ENCODE data around the gene SMARCC2. TPM values are rescaled to one million over a fixed set of nuclear protein-coding genes. Genes with fewer than 3 reads are reported as not detected.
"Not testable (repeated sequence)": the region's sequence is repeated elsewhere in the genome, so short reads cannot be mapped to it uniquely, and the experiment has no call there.

The SMARCC2 gene
- total and polyA plus RNA-seq, 2 donors: 51.1 to 68.8 TPM

DNA sequence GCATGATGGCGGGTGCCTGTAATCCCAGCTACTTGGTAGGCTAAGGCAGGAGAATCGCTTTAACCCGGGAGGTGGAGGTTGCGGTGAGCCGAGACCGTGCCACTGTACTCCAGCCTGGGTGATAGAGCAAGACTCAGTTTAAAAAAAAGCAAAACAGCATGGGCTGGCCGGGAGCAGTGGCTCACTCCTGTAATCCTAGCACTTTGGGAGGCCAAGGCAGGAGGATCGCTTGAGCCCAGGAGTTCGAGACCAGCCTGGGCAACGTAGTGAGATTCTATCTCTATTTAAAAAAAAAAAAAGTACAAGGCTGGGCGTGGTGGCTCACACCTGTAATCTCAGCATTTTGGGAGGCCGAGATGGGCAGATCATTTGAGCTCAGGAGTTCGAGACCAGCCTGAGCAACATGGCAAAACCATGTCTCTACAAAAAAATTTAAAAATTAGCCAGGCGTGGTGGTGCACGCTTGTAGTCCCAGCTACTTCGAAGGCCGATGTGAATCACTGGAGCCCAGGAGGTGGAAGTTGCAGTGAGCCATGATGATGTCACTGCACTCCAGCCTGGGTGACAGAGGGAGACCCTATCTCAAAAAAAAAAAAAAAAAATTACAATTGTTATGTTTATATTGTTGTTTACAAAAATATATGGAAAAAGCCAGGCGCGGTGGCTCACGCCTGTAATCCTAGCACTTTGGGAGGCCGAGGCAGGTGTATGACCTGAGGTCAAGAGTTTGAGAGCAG, 32.7 kb downstream of the SMARCC2 start:
- DNase-seq (ENCODE audit: extremely low spot score); H3K36me3 ChIP-seq (ENCODE audit: insufficient read depth); H3K4me1 ChIP-seq (ENCODE audit: insufficient read depth): not testable (repeated sequence)
- Histone ChIP-seq H3K27ac (ENCODE audit: low read depth) (peak overlapping the region; percentile 85), H3K4me3 (ENCODE audit: low read depth, low read length) (peak overlapping the region; percentile 21)
- 90% methylated on average over 21 of the region's 21 CpGs for WGBS

DNA sequence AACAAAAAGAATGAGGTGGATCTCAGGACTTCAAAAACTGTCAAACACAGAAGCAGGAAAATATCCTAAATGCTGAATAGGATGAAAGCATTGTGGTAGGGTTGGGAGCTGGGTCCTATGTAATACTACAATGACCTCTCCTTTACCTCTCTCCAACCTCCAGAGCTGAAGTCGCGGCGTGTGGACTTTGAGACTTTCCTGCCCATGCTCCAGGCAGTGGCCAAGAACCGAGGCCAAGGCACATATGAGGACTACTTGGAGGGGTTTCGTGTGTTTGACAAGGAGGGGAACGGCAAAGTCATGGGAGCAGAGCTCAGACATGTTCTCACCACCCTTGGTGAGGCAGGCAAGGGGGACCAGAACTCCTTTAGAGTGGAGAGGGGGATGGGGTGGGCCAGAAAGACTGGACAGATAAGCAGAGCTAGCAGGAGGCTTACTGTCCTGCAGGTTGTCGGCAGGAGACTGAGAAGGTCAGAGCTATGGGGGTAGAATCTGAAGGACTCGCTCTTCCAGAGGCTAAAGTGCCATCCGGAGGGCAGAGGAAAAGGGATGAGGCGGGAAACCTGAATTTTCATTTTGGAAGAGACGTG, 33.9 kb downstream of the SMARCC2 start:
- Histone ChIP-seq H3K4me3 (ENCODE audit: low read depth, low read length) (no peak overlapping the region), H3K36me3 (ENCODE audit: insufficient read depth) (no peaks in the 10 kb centered on the region), H3K4me1 (ENCODE audit: insufficient read depth) (peaks cover 1% of the 10 kb centered on the region), H3K27ac (ENCODE audit: low read depth) (no peak overlapping the region)
- no peak for DNase-seq (ENCODE audit: extremely low spot score)
- 93% methylated on average over 11 of the region's 11 CpGs for WGBS

DNA sequence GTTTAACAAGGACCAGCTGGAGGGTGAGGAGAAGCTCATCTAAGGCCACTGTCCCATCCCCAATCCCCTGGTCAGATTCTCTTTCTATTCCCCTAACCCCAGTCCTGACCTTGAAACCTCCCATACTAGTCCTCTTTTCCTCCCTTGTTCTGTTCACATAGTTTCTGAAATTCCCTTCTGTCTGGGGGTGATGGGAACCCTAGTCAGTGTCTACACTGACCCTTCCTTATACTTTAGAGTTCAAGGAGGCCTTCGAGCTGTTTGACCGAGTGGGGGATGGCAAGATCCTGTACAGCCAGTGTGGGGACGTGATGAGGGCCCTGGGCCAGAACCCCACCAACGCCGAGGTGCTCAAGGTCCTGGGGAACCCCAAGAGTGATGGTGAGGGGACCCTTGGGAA, 34.5 kb downstream of the SMARCC2 start:
- H3K4me1 ChIP-seq (ENCODE audit: insufficient read depth): peaks cover 1% of the 10 kb centered on the region
- DNase-seq (ENCODE audit: extremely low spot score): no peak
- no peak overlapping the region for H3K27ac ChIP-seq (ENCODE audit: low read depth)
- 95% methylated on average over 5 of the region's 5 CpGs for WGBS
- no peaks in the 10 kb centered on the region for H3K36me3 ChIP-seq (ENCODE audit: insufficient read depth)
- no peak overlapping the region for H3K4me3 ChIP-seq (ENCODE audit: low read depth, low read length)

DNA sequence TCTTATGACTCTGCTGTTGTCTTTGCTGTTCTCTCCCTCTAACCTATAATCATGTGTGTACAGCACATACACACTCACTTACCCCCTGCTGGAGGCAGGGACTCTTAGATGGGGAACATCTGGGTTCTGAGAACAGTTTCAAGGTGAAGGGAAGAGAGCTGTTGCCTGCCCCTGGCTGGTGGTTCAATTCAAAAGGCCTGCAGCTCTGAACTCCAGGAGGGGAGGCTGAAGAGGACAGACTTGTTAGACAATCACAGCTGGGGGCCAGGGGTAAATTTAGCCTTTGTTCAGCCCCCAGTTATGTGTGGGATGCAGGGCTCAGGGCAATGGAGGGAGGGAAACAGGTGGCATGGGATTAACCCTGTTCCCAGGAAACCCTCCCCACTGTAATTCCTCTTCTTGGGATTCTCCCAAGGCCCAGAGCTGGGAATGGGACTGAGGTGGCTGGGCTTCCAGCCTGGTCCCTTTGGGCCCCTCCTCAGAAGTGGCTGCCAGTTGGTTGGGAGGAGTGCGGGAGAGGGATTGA, 35.0 kb downstream of the SMARCC2 start:
- H3K36me3 ChIP-seq (ENCODE audit: insufficient read depth): no peaks in the 10 kb centered on the region
- DNase-seq (ENCODE audit: extremely low spot score): no peak
- H3K4me3 ChIP-seq (ENCODE audit: low read depth, low read length): no peak overlapping the region
- 97% methylated on average over 1 of the region's 1 CpG for WGBS
- no peak overlapping the region for H3K27ac ChIP-seq (ENCODE audit: low read depth)
- H3K4me1 ChIP-seq (ENCODE audit: insufficient read depth): peaks cover 1% of the 10 kb centered on the region

DNA sequence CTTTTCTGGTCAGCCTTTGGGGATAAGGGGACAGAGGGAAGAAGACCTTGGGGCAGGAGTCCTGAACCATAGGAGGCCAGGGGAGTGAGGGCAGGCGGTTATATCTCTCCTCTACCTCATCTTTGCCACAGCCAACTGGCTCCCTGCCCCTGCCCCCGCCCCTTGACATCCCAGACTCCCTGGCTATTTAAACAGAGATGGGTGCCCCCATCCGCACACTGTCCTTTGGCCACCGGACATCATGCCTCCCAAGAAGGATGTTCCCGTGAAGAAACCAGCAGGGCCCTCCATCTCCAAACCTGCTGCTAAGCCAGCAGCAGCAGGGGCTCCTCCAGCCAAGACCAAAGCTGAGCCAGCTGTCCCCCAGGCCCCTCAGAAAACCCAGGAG, 35.6 kb downstream of the SMARCC2 start:
- peaks cover 1% of the 10 kb centered on the region for H3K4me1 ChIP-seq (ENCODE audit: insufficient read depth)
- WGBS: 78% methylated on average over 5 of the region's 5 CpGs
- no peak overlapping the region for H3K4me3 ChIP-seq (ENCODE audit: low read depth, low read length)
- H3K27ac ChIP-seq (ENCODE audit: low read depth): no peak overlapping the region
- DNase-seq (ENCODE audit: extremely low spot score): no peak
- H3K36me3 ChIP-seq (ENCODE audit: insufficient read depth): no peaks in the 10 kb centered on the region

DNA sequence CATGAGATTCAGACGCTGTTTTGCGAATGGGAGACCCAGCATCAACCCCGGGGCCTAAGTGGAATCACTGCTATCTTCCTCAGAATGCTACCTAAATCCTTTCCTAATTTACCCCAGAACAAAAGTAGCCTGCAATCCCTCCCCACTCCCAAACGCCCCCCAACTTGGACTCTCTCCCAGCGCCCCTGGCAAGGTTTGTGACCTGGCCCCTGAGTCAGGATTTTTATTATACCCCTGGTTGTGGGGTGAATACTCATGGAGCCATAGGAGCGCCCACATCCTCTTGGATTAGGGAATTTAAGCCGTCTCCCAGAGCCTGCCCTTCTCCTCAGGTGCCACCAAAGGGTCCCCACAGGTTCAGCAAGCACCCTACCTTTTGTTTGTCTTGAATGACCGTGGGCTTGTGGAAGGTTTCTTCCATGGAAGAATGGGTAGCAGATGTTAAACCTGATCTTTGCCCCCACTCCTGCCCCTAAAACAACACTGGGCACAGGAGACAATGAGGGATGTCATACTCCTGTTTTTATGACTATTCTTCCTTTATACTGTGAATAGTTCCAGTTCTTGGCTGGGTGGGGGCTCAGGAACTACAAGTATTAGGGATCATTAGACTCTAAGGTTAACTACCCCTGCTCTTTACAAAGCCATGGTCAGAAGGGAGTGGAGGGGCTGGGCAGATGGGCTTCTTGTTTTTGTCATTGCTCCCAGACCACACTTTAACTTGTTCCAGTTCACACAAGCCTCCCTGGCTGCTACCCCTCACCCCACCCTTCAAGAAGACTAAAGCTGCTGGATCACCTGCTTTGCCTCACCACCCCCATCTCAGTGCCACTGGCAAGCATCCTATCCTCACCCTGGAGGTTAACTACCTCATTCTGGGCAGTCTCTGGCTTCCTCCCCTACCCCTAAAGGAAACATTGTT, 36.3 kb downstream of the SMARCC2 start:
- no peak for DNase-seq (ENCODE audit: extremely low spot score)
- Histone ChIP-seq H3K4me3 (ENCODE audit: low read depth, low read length) (peak overlapping the region; percentile 52), H3K36me3 (ENCODE audit: insufficient read depth) (no peaks in the 10 kb centered on the region), H3K4me1 (ENCODE audit: insufficient read depth) (peaks cover 1% of the 10 kb centered on the region), H3K27ac (ENCODE audit: low read depth) (no peak overlapping the region)
- 9% methylated on average over 8 of the region's 8 CpGs for WGBS

DNA sequence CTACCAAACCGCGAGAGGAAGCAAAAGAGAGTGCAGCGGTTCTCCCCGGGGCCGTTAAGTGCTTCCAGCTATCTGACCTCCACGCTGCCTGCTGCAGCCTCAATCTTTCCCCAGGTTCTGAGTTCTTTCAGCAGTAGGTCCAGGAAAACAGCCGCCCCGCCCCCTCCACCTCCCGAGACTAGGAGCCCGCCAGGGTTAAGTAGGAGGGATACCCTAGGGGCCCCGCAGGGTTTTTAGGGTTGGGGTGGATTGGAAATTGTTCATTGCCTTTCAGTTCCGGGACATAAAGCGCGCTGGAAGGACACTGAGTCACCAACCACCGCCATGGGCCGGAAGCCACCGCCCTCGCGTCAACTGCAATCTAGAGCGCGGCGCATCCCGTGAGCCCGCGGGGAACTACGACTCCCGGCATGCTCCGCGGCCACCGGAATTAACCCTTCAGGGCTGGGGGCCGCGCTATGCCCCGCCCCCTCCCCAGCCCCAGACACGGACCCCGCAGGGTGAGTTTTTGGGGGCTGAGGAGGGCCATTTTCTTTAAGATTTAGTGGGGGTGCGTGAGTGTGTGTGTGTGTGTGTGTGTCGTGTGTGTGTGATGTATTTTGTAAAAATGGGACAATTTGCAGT, 37.0 kb downstream of the SMARCC2 start, which contains the start of gene MYL6B:
Gene MYL6B, plus strand, starts transcription at position 456 of the 624 bp plus-strand sequence. CDS start 1,332 bp downstream, outside the sequence.
- under 1% methylated on average over 37 of the region's 37 CpGs for WGBS
- peak; percentile 87 for DNase-seq (ENCODE audit: extremely low spot score)
- H3K36me3 ChIP-seq (ENCODE audit: insufficient read depth): no peaks in the 10 kb centered on the region
- H3K4me3 ChIP-seq (ENCODE audit: low read depth, low read length): peak within 1 kb of the TSS; percentile 52
- peak within 1 kb of the TSS; percentile 85 for H3K27ac ChIP-seq (ENCODE audit: low read depth)
- H3K4me1 ChIP-seq (ENCODE audit: insufficient read depth): peaks cover 1% of the 10 kb centered on the region

DNA sequence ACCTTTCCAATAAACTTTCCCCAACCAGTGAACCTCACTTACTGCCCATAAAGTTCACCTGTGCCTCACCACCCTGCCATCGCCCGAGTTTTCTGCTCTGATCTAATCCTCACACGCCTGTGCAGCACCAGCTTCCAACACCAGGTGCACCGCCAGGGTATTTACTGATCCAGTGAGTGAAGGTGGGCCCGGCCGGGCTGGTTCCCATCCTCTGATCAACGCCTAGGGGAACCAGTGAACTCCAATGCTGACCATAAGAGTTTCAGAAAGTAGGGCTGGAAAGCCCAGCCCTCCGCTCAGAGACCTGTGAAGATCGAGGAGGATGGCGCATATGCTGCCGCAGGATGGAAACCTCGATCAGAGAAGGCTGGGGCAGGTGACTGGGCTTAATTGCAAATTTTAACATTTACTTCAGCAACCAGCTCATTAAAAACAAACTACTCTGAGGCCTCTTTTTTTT, 37.6 kb downstream of the SMARCC2 start:
- peak overlapping the region; percentile 52 for H3K4me3 ChIP-seq (ENCODE audit: low read depth, low read length)
- WGBS: 9% methylated on average over 12 of the region's 12 CpGs
- peaks cover 3% of the 10 kb centered on the region for H3K4me1 ChIP-seq (ENCODE audit: insufficient read depth)
- no peaks in the 10 kb centered on the region for H3K36me3 ChIP-seq (ENCODE audit: insufficient read depth)
- H3K27ac ChIP-seq (ENCODE audit: low read depth): peak overlapping the region; percentile 85
- DNase-seq (ENCODE audit: extremely low spot score): no peak

DNA sequence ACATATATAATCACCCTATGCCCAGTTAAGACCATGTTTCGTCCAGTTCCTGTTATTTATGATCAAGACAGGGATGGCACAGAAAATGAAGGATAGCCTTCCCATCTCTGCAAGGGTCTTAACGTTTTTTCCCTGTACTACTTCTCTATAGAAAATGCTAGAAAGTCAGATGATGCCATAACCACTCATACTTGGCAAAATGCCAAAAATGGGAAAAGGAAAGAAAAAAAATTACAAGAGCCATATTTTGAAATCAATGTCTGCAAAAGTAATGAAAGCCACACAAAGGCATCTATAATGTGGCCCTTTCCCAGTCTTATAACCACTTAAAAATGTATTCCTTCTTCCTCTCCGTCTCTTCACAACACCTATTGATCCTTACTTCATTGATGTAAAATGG, 38.7 kb downstream of the SMARCC2 start:
- H3K4me3 ChIP-seq (ENCODE audit: low read depth, low read length): no peak overlapping the region
- no peaks in the 10 kb centered on the region for H3K36me3 ChIP-seq (ENCODE audit: insufficient read depth)
- no peak overlapping the region for H3K27ac ChIP-seq (ENCODE audit: low read depth)
- 67% methylated on average over 3 of the region's 3 CpGs for WGBS
- DNase-seq (ENCODE audit: extremely low spot score): no peak
- peaks cover 4% of the 10 kb centered on the region for H3K4me1 ChIP-seq (ENCODE audit: insufficient read depth)

DNA sequence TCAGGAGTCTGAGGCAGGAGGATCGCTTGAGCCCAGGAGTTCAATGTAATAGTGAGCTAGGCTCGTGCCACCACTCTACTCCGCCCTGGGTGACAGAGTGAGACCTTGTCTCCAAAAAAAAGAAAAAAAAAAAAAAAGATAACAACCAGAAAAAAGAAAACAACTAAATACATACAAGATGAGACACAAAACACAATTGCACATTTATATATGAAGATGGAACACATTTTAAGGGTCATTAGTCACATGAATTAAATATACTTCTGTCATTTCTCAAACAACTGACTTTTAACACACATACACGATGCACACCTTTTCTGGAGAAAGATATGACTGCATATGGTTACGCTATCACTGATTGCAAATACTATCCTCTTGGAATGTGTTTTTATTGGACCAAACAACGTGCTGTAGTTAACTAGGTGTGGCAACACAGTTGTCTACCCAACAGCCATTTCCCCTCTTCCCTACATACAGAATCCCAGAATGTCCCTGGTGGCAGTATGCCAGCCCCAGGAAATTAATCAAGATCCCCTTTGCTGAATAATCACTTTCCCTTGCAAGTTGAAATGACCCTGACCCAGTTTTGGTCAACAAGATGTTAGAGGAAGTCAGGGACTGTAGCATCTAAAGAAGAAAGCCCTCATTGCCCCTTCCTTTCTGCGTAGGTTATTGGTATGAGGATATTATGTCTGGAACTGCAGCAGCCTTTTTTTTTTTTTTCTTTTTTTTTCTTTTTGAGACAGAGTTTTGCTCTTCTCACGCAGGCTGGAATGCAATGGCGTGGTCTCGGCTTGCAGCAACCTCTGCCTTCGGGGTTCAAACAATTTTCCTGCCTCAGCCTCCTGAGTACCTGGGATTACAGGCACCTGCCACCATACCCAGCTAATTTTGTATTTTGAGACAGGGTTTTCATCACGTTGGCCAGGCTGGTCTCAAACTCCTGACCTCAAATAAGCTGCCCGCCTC, 42.5 kb downstream of the SMARCC2 start:
- DNase-seq (ENCODE audit: extremely low spot score): no peak
- H3K27ac ChIP-seq (ENCODE audit: low read depth): no peak overlapping the region
- H3K4me1 ChIP-seq (ENCODE audit: insufficient read depth): peaks cover 3% of the 10 kb centered on the region
- no peaks in the 10 kb centered on the region for H3K36me3 ChIP-seq (ENCODE audit: insufficient read depth)
- no peak overlapping the region for H3K4me3 ChIP-seq (ENCODE audit: low read depth, low read length)
- 51% methylated on average over 13 of the region's 13 CpGs for WGBS

DNA sequence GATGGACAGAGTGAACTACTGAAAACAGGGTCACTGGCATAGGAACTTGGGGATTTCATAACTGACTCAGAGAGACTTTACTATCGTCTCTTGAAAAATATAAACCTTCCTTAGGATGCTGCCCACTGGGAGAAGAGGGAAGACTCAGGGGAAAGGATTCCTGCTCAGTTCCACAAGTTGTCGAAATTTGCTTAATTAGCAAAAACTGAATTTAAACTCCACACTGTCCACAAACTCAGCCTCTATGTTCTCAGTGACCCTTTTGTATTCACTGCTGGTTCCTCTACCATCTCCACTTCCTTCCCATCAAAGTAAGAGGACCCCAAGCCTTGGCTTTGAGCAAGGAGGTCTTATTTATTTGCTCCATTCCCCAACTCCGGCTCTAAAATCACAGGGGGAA, 44.1 kb downstream of the SMARCC2 start:
- H3K4me1 ChIP-seq (ENCODE audit: insufficient read depth): peaks cover 3% of the 10 kb centered on the region
- no peak overlapping the region for H3K4me3 ChIP-seq (ENCODE audit: low read depth, low read length)
- H3K27ac ChIP-seq (ENCODE audit: low read depth): no peak overlapping the region
- DNase-seq (ENCODE audit: extremely low spot score): no peak
- no peaks in the 10 kb centered on the region for H3K36me3 ChIP-seq (ENCODE audit: insufficient read depth)
- 84% methylated on average over 3 of the region's 3 CpGs for WGBS

DNA sequence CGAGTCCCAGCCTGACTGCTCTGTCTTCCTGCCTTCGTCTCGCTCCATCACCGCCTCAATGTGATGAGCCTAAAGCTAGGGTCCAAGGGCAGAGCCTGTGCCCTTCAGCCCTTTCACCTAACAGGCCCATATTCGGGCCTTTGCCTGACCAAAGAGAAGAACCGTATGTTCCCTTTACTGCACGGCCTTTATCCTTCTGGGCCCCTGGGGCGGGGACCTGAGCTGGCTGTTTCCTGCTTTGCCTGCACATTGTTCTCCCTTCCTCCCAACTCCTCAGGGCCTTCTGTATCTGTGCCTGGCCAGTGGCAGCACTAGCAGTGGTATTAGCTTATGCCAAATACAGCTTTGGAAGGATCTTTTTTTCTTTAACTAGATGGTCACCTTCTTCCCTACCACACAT, 45.4 kb downstream of the SMARCC2 start:
- DNase-seq (ENCODE audit: extremely low spot score): no peak
- whole genome bisulfite sequencing: 79% methylated on average over 8 of the region's 8 CpGs
- no peak overlapping the region for H3K4me3 ChIP-seq (ENCODE audit: low read depth, low read length)
- H3K36me3 ChIP-seq (ENCODE audit: insufficient read depth): no peaks in the 10 kb centered on the region
- peaks cover 3% of the 10 kb centered on the region for H3K4me1 ChIP-seq (ENCODE audit: insufficient read depth)
- no peak overlapping the region for H3K27ac ChIP-seq (ENCODE audit: low read depth)
